NB4 (cell line): ENCODE data around the gene RIMKLB.
"Not testable (repeated sequence)": the region's sequence is repeated elsewhere in the genome, so short reads cannot be mapped to it uniquely, and the experiment has no call there.

Experiments
- DNase-seq: peaks from one replicate; pipeline ENCODE4 v3.0.0; 2010; ENCODE audit warnings: low read depth
- H3K4me3 ChIP-seq: one replicate; pipeline ENCODE4 v1.5.1; 2011; ENCODE audit warnings: mild to moderate bottlenecking, low read depth, low read length, moderate library complexity
- MAX ChIP-seq: IDR thresholded peaks from 2 replicates; pipeline ENCODE4 v1.6.1; 2011; ENCODE audit warnings: low read depth, low read length
- MYC ChIP-seq: IDR thresholded peaks from 2 replicates; pipeline ENCODE4 v1.6.1; 2011; ENCODE audit warnings: low read depth, low read length
- POLR2A ChIP-seq: IDR thresholded peaks from 2 replicates; pipeline ENCODE4 v1.6.1; 2011; ENCODE audit warnings: mild to moderate bottlenecking; ENCODE audit not compliant: insufficient read length; ENCODE audit errors: extremely low read depth
- TF ChIP-seq, protein P1 (sequence below): IDR thresholded peaks from one replicate; pipeline ENCODE4 v1.5.1; 2012; ENCODE audit warnings: low read depth, low read length

The RIMKLB gene

DNA sequence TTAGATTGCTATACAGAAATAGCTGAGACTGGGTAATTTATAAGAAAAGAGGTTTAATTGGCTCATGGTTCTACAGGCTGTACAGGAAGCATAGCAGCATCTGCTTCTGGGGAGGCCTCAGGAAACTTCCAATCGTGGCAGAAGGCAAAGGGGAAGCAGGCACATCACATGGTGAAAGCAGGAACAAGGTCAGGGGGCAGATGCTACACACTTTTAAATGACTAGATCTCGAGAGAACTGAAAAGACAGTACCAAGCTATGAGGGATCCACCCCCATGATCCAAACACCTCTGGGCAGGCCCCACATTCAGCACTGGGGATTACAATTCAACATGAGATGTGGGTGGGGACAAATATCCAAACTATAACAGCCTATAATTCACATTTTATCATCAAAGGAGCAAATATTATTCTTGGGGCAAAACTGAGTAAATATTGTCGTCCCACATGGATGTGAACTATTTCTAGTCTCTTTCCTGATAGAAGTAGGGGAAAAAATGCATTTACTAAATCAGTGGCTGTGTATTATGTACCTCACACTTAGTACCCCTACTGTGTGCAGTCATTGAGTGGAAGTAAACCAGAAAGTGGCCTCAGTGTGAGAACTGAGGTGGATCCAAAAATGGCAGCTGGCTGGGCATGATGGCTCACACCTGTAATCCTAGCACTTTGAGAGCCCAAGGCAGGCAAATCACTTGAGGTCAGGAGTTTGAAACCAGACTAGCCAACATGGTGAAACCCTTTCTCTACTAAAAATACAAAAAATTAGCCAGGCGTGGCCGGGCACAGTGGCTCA is 99.2 kb downstream of the RIMKLB start:
- TF ChIP-seq MYC (no peak), MAX (no peak), POLR2A (no peak)
- TF ChIP-seq, protein P1, sequence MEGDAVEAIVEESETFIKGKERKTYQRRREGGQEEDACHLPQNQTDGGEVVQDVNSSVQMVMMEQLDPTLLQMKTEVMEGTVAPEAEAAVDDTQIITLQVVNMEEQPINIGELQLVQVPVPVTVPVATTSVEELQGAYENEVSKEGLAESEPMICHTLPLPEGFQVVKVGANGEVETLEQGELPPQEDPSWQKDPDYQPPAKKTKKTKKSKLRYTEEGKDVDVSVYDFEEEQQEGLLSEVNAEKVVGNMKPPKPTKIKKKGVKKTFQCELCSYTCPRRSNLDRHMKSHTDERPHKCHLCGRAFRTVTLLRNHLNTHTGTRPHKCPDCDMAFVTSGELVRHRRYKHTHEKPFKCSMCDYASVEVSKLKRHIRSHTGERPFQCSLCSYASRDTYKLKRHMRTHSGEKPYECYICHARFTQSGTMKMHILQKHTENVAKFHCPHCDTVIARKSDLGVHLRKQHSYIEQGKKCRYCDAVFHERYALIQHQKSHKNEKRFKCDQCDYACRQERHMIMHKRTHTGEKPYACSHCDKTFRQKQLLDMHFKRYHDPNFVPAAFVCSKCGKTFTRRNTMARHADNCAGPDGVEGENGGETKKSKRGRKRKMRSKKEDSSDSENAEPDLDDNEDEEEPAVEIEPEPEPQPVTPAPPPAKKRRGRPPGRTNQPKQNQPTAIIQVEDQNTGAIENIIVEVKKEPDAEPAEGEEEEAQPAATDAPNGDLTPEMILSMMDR: no peak
- no peak for DNase-seq
- H3K4me3 ChIP-seq: no peak overlapping the region

- H3K4me3 ChIP-seq, DNase-seq: not testable (repeated sequence)
These were observed 103.4 kb downstream of the RIMKLB start for GRCh38 chr12:8801213-8801612.

GRCh38 chr12:8804833-8805232 is 107.0 kb downstream of the RIMKLB start:
- DNase-seq, H3K4me3 ChIP-seq: not testable (repeated sequence)

DNA sequence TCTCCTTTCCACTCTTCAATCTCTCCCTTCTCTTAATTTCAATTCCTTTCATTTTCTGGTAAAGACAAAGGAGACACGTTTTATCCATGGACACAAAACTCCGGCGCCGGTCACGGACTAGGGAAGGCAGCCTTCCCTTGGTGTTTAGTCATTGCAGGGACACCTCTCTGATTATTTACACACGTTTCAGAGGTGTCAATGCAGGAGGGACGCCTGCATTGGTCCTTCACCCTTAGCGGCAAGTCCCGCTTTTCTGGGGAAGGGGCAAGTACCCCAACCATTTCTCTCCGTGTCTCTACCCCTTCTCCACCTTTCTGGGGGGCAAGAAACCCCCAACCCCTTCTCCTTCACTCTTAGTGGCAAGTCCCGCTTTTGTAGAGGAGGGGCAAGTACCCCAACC is 107.7 kb downstream of the RIMKLB start:
- not testable (repeated sequence) for DNase-seq, H3K4me3 ChIP-seq

GRCh38 chr12:8807084-8807483 is 109.3 kb downstream of the RIMKLB start:
- DNase-seq, H3K4me3 ChIP-seq: not testable (repeated sequence)

GRCh38 chr12:8810112-8810511 is 112.3 kb downstream of the RIMKLB start:
- DNase-seq, H3K4me3 ChIP-seq: not testable (repeated sequence)

- H3K4me3 ChIP-seq: no peak overlapping the region
- DNase-seq: no peak
- no peak for TF ChIP-seq MYC
- TF ChIP-seq, protein P1: no peak
These were observed 116.0 kb downstream of the RIMKLB start for GRCh38 chr12:8813572-8814357.

- no peak overlapping the region for H3K4me3 ChIP-seq
- DNase-seq: no peak
These were observed 118.8 kb downstream of the RIMKLB start for GRCh38 chr12:8816448-8817050.

More at GRCh38 chr12:8816448-8817050, 118.8 kb downstream of the RIMKLB start:
- TF ChIP-seq POLR2A (no peak), MYC (no peak), MAX (no peak)
- TF ChIP-seq, protein P1: no peak
